AG08396 (cell line): Measurements from ENCODE around the gene TPRG1.

Experiments used
- DNase-seq: peaks from one replicate; pipeline ENCODE4 v3.0.0; 2012; ENCODE audit warnings: low spot score, mixed read lengths

Gene TPRG1

GRCh38 chr3:189171707-189172106, at the start of gene TPRG1:
TSS of gene TPRG1 (plus strand) at chr3:189171971. CDS start at chr3:189207385, 35,414 bp downstream.
- no peak for DNase-seq

- no peak for DNase-seq
These were observed 49.7 kb upstream of the TPRG1 start for GRCh38 chr3:189122110-189122509.

- DNase-seq, result no peak
These were observed 49.1 kb upstream of the TPRG1 start for GRCh38 chr3:189122526-189123205.

- DNase-seq, result no peak
These were observed 48.0 kb upstream of the TPRG1 start for GRCh38 chr3:189123595-189124387.

GRCh38 chr3:189132231-189132671, 39.5 kb upstream of the TPRG1 start:
- peak; percentile 71 for DNase-seq

- no peak for DNase-seq
These were observed 38.9 kb upstream of the TPRG1 start for GRCh38 chr3:189132839-189133238.

- no peak for DNase-seq
These were observed 38.0 kb upstream of the TPRG1 start for GRCh38 chr3:189133768-189134167.

GRCh38 chr3:189137416-189137815, 34.4 kb upstream of the TPRG1 start:
- no peak for DNase-seq

GRCh38 chr3:189138901-189139610, 32.7 kb upstream of the TPRG1 start:
- no peak for DNase-seq

- no peak for DNase-seq
These were observed 32.2 kb upstream of the TPRG1 start for GRCh38 chr3:189139611-189139940.

GRCh38 chr3:189142527-189142926, 29.2 kb upstream of the TPRG1 start:
- no peak for DNase-seq

GRCh38 chr3:189143321-189143720, 28.4 kb upstream of the TPRG1 start:
- no peak for DNase-seq

- DNase-seq, result no peak
These were observed 28.0 kb upstream of the TPRG1 start for GRCh38 chr3:189143771-189144170.

- no peak for DNase-seq
These were observed 27.1 kb upstream of the TPRG1 start for GRCh38 chr3:189144645-189145044.

GRCh38 chr3:189146848-189147247, 24.9 kb upstream of the TPRG1 start:
- DNase-seq, result no peak

- peak; percentile 60 for DNase-seq
These were observed 23.7 kb upstream of the TPRG1 start for GRCh38 chr3:189148081-189148507.

- DNase-seq, result no peak
These were observed 22.6 kb upstream of the TPRG1 start for GRCh38 chr3:189149203-189149602.

- DNase-seq, result no peak
These were observed 14.4 kb upstream of the TPRG1 start for GRCh38 chr3:189157232-189158007.

GRCh38 chr3:189158034-189158433, 13.7 kb upstream of the TPRG1 start:
- no peak for DNase-seq

GRCh38 chr3:189160519-189161309, 11.1 kb upstream of the TPRG1 start:
- no peak for DNase-seq

GRCh38 chr3:189165092-189165612, 6.6 kb upstream of the TPRG1 start:
- DNase-seq, result no peak
